Keratinocyte (primary cell): ENCODE data around the gene LRP1B. TPM values are rescaled to one million over a fixed set of nuclear protein-coding genes. Genes with fewer than 3 reads are reported as not detected.

Experiments used
- DNase-seq: peaks from one replicate; pipeline ENCODE4 v3.0.0-alpha.2; 2011; ENCODE audit warnings: low read depth, missing footprints, low spot score
- FAIRE-seq: peaks from 2 replicates; lab custom pipeline; 2011; peaks lifted over from hg19 to GRCh38; lab: Jason Lieb, UNC
- H2AFZ ChIP-seq: 2 replicates; pipeline ENCODE4 v1.6.0; 2012; ENCODE audit warnings: low read length, control low read depth, inconsistent platforms; ENCODE audit not compliant: control insufficient read depth
- H3K27ac ChIP-seq: 2 replicates; pipeline ENCODE4 v1.5.1; 2011; ENCODE audit warnings: low read length; ENCODE audit not compliant: control insufficient read depth, insufficient read depth
- H3K27me3 ChIP-seq: 3 replicates; pipeline ENCODE4 v1.6.0; 2011; ENCODE audit warnings: low read length; ENCODE audit not compliant: control insufficient read depth, insufficient read depth; ENCODE audit errors: extremely low read depth
- H3K36me3 ChIP-seq, 2 experiments: 2 replicates in 1 of 2; 3 replicates in 1 of 2; pipeline ENCODE4 v1.5.1; 2011; ENCODE audit warnings: low read length in 2 of 2, mild to moderate bottlenecking in 1 of 2; ENCODE audit not compliant: control insufficient read depth in 2 of 2, insufficient read depth in 2 of 2; ENCODE audit errors: extremely low read depth in 1 of 2
- H3K4me1 ChIP-seq: 3 replicates; pipeline ENCODE4 v1.5.1; 2011; ENCODE audit warnings: low read length; ENCODE audit not compliant: control insufficient read depth, insufficient read depth; ENCODE audit errors: extremely low read depth
- H3K4me2 ChIP-seq: 3 replicates; pipeline ENCODE4 v1.6.0; 2011; ENCODE audit warnings: low read depth, low read length; ENCODE audit not compliant: control insufficient read depth, insufficient read depth; ENCODE audit errors: extremely low read depth
- H3K4me3 ChIP-seq, 3 experiments: fragments of 200-600 bp in 1 of 3; sonication (generic) in 1 of 3; 2 replicates in 2 of 3; 3 replicates in 1 of 3; pipeline ENCODE4 v1.5.1; 2011 to 2016; ENCODE audit warnings: low read length in 3 of 3, mild to moderate bottlenecking in 3 of 3, control low read depth in 2 of 3, inconsistent platforms in 1 of 3, low read depth in 1 of 3, mixed read lengths in 1 of 3, mixed run types in 1 of 3, moderate library complexity in 1 of 3; ENCODE audit not compliant: control insufficient read depth in 2 of 3, insufficient read depth in 2 of 3; ENCODE audit errors: extremely low read depth in 1 of 3
- H3K79me2 ChIP-seq: 2 replicates; pipeline ENCODE4 v1.6.0; 2012; ENCODE audit warnings: low read length; ENCODE audit not compliant: control insufficient read depth, insufficient read depth
- H3K9ac ChIP-seq: 3 replicates; pipeline ENCODE4 v1.6.0; 2011; ENCODE audit warnings: low read length; ENCODE audit not compliant: control insufficient read depth, insufficient read depth; ENCODE audit errors: extremely low read depth
- H3K9me1 ChIP-seq: 3 replicates; pipeline ENCODE4 v1.6.0; 2011; ENCODE audit warnings: low read length; ENCODE audit not compliant: control insufficient read depth, insufficient read depth; ENCODE audit errors: extremely low read depth
- H3K9me3 ChIP-seq: 2 replicates; pipeline ENCODE4 v1.5.1; 2012; ENCODE audit warnings: low read depth, low read length; ENCODE audit not compliant: control insufficient read depth
- H4K20me1 ChIP-seq: 3 replicates; pipeline ENCODE4 v1.6.0; 2011; ENCODE audit warnings: low read length; ENCODE audit not compliant: control insufficient read depth, insufficient read depth; ENCODE audit errors: extremely low read depth
- CTCF ChIP-seq, 3 experiments: IDR thresholded peaks in 1 of 3; conservative IDR thresholded peaks in 1 of 3; optimal IDR thresholded peaks in 1 of 3; 2 replicates in 2 of 3; 3 replicates in 1 of 3; pipeline versions ENCODE3 to v1.5.1; 2011; ENCODE audit warnings: low read length in 3 of 3, mild to moderate bottlenecking in 3 of 3, moderate library complexity in 2 of 3, control low read depth in 1 of 3, inconsistent platforms in 1 of 3; ENCODE audit not compliant: insufficient read depth in 2 of 3; ENCODE audit errors: extremely low read depth in 1 of 3
- EZH2 ChIP-seq: IDR thresholded peaks from one replicate; pipeline ENCODE4 v1.6.1; 2012; ENCODE audit warnings: inconsistent platforms, mild to moderate bottlenecking, low read length, moderate library complexity
- dilution Hi-C: fragments of 300-500 bp; cut with MboI; formaldehyde crosslinking; loops from one replicate; pipeline ENCODE4 v1.7.0; 2020; ENCODE audit warnings: low sequenced_read_pairs; ENCODE audit not compliant: extremely low pct_ligation_motif_present
- polyA plus RNA-seq, 5 experiments: library from polyadenylated mRNA; depleted of rRNA in 3 of 5; stranded (reverse) in 3 of 5; stranded (forward) in 1 of 5; unstranded in 1 of 5; fragments of >200 nt; gene quantifications; 1 replicate in 1 of 5; 2 replicates in 3 of 5; 3 replicates in 1 of 5; pipeline versions ENCODE4 v1.2.1 to v1.2.3, GENCODE V29; 2011 to 2012; ENCODE audit warnings: missing spikeins in 2 of 5, low read depth in 1 of 5, low replicate concordance in 1 of 5

Gene LRP1B
- polyA plus RNA-seq, 1 donor (not counting 4 experiments of a cell fraction or from before 2014, with no cell fraction given) = not detected

GRCh38 chr2:140383781-140384180 is 1747.0 kb downstream of the LRP1B start:
- no peak for FAIRE-seq
- dilution Hi-C loops = no loop called here
- TF ChIP-seq EZH2 (no peak), CTCF (optimal IDR thresholded peaks at IDR 0.05 in 1 of 3, IDR thresholded peaks at IDR 0.05 in 1 of 3, conservative IDR thresholded peaks at IDR 0.05 in 1 of 3; ENCODE audit: extremely low read depth in 1 of 3, insufficient read depth in 2 of 3, low read length in 3 of 3) (no peak)

GRCh38 chr2:140376686-140377085 is 1754.1 kb downstream of the LRP1B start:
- Histone ChIP-seq H3K9me3 (no peaks in the 10 kb centered on the region), H3K36me3 (no peaks in the 10 kb centered on the region), H3K9ac (no peak overlapping the region), H3K9me1 (no peaks in the 10 kb centered on the region), H3K4me3 (no peak overlapping the region), H4K20me1 (no peaks in the 10 kb centered on the region), H3K4me1 (no peaks in the 10 kb centered on the region), H3K4me2 (no peak overlapping the region), H2AFZ (no peak overlapping the region), H3K79me2 (no peaks in the 10 kb centered on the region), H3K27me3 (no peaks in the 10 kb centered on the region), H3K27ac (no peak overlapping the region)
- FAIRE-seq (no peak), DNase-seq (no peak)
- TF ChIP-seq CTCF (optimal IDR thresholded peaks at IDR 0.05 in 1 of 3, IDR thresholded peaks at IDR 0.05 in 1 of 3, conservative IDR thresholded peaks at IDR 0.05 in 1 of 3; ENCODE audit: extremely low read depth in 1 of 3, insufficient read depth in 2 of 3, low read length in 3 of 3) (no peak), EZH2 (no peak)
- dilution Hi-C loops = no loop called here

More at GRCh38 chr2:140383781-140384180, 1747.0 kb downstream of the LRP1B start:
- no peaks in the 10 kb centered on the region for H3K9me3 ChIP-seq
- H4K20me1 ChIP-seq = no peaks in the 10 kb centered on the region
- DNase-seq = no peak
- H3K9ac ChIP-seq = no peak overlapping the region
- H3K4me2 ChIP-seq = no peak overlapping the region
- H3K4me1 ChIP-seq = no peaks in the 10 kb centered on the region
- no peaks in the 10 kb centered on the region for H3K79me2 ChIP-seq
- H3K4me3 ChIP-seq = no peak overlapping the region
- no peak overlapping the region for H2AFZ ChIP-seq
- no peaks in the 10 kb centered on the region for H3K27me3 ChIP-seq
- no peak overlapping the region for H3K27ac ChIP-seq
- H3K36me3 ChIP-seq = no peaks in the 10 kb centered on the region
- no peaks in the 10 kb centered on the region for H3K9me1 ChIP-seq
